ENCODE results near the gene CCDC83.
"Not testable (repeated sequence)": the region's sequence is repeated elsewhere in the genome, so short reads cannot be mapped to it uniquely, and the experiment has no call there.

Gene CCDC83

GRCh38 chr11:85835729-85836128, 19.5 kb upstream of the CCDC83 start:
- no peak for TF ChIP-seq POLR2A (IDR thresholded peaks at IDR 0.05; ENCODE audit: extremely low read depth, insufficient read length)
- TF ChIP-seq CTCF (IDR thresholded peaks at IDR 0.05; ENCODE audit: low read depth, low read length), result no peak
- TF ChIP-seq MYC (IDR thresholded peaks at IDR 0.05; ENCODE audit: low read depth, low read length), result no peak
- TF ChIP-seq MAX (IDR thresholded peaks at IDR 0.05; ENCODE audit: low read depth, low read length), result no peak
- DNase-seq (ENCODE audit: low read depth), result no peak
- H3K4me3 ChIP-seq (ENCODE audit: low read depth, low read length), result no peak overlapping the region

GRCh38 chr11:85840932-85841331, 14.3 kb upstream of the CCDC83 start:
- H3K4me3 ChIP-seq (ENCODE audit: low read depth, low read length); DNase-seq (ENCODE audit: low read depth): not testable (repeated sequence)

GRCh38 chr11:85843929-85844328, 11.3 kb upstream of the CCDC83 start:
- no peak for DNase-seq (ENCODE audit: low read depth)
- TF ChIP-seq MYC (IDR thresholded peaks at IDR 0.05; ENCODE audit: low read depth, low read length) (no peak), CTCF (IDR thresholded peaks at IDR 0.05; ENCODE audit: low read depth, low read length) (no peak), POLR2A (IDR thresholded peaks at IDR 0.05; ENCODE audit: extremely low read depth, insufficient read length) (no peak), MAX (IDR thresholded peaks at IDR 0.05; ENCODE audit: low read depth, low read length) (no peak)
- no peak overlapping the region for H3K4me3 ChIP-seq (ENCODE audit: low read depth, low read length)

GRCh38 chr11:85844439-85845123, 10.6 kb upstream of the CCDC83 start:
- H3K4me3 ChIP-seq (ENCODE audit: low read depth, low read length), result no peak overlapping the region
- DNase-seq (ENCODE audit: low read depth), result peak; percentile 19
- TF ChIP-seq POLR2A (IDR thresholded peaks at IDR 0.05; ENCODE audit: extremely low read depth, insufficient read length) (no peak), MYC (IDR thresholded peaks at IDR 0.05; ENCODE audit: low read depth, low read length) (no peak), CTCF (IDR thresholded peaks at IDR 0.05; ENCODE audit: low read depth, low read length) (no peak), MAX (IDR thresholded peaks at IDR 0.05; ENCODE audit: low read depth, low read length) (no peak)

- no peak overlapping the region for H3K4me3 ChIP-seq (ENCODE audit: low read depth, low read length)
- TF ChIP-seq CTCF (IDR thresholded peaks at IDR 0.05; ENCODE audit: low read depth, low read length) (no peak), POLR2A (IDR thresholded peaks at IDR 0.05; ENCODE audit: extremely low read depth, insufficient read length) (no peak), MYC (IDR thresholded peaks at IDR 0.05; ENCODE audit: low read depth, low read length) (no peak), MAX (IDR thresholded peaks at IDR 0.05; ENCODE audit: low read depth, low read length) (no peak)
- DNase-seq (ENCODE audit: low read depth), result no peak
These were observed 10.0 kb upstream of the CCDC83 start for GRCh38 chr11:85845124-85845631.

GRCh38 chr11:85847436-85847835, 7.7 kb upstream of the CCDC83 start:
- no peak overlapping the region for H3K4me3 ChIP-seq (ENCODE audit: low read depth, low read length)
- DNase-seq (ENCODE audit: low read depth), result no peak
- TF ChIP-seq MAX (IDR thresholded peaks at IDR 0.05; ENCODE audit: low read depth, low read length), result no peak
- no peak for TF ChIP-seq MYC (IDR thresholded peaks at IDR 0.05; ENCODE audit: low read depth, low read length)
- TF ChIP-seq CTCF (IDR thresholded peaks at IDR 0.05; ENCODE audit: low read depth, low read length), result no peak
- TF ChIP-seq POLR2A (IDR thresholded peaks at IDR 0.05; ENCODE audit: extremely low read depth, insufficient read length), result no peak
